GM21390 (cell line): ENCODE results near the gene VEGFA.
A peak's percentile ranks its signal among the peaks of the same experiment; 100 is the strongest.

Experiments used
- ATAC-seq: cut with Tn5 transposase; IDR thresholded peaks from one replicate; pipeline ENCODE4 v1.9.1; 2021; ENCODE audit not compliant: unreplicated experiment

The VEGFA gene

DNA sequence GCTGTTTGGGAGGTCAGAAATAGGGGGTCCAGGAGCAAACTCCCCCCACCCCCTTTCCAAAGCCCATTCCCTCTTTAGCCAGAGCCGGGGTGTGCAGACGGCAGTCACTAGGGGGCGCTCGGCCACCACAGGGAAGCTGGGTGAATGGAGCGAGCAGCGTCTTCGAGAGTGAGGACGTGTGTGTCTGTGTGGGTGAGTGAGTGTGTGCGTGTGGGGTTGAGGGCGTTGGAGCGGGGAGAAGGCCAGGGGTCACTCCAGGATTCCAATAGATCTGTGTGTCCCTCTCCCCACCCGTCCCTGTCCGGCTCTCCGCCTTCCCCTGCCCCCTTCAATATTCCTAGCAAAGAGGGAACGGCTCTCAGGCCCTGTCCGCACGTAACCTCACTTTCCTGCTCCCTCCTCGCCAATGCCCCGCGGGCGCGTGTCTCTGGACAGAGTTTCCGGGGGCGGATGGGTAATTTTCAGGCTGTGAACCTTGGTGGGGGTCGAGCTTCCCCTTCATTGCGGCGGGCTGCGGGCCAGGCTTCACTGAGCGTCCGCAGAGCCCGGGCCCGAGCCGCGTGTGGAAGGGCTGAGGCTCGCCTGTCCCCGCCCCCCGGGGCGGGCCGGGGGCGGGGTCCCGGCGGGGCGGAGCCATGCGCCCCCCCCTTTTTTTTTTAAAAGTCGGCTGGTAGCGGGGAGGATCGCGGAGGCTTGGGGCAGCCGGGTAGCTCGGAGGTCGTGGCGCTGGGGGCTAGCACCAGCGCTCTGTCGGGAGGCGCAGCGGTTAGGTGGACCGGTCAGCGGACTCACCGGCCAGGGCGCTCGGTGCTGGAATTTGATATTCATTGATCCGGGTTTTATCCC, at the start of gene VEGFA:
Gene VEGFA (plus strand): TSS at position 686 of the 846 bp plus-strand sequence.
- peak; percentile 57 for ATAC-seq

DNA sequence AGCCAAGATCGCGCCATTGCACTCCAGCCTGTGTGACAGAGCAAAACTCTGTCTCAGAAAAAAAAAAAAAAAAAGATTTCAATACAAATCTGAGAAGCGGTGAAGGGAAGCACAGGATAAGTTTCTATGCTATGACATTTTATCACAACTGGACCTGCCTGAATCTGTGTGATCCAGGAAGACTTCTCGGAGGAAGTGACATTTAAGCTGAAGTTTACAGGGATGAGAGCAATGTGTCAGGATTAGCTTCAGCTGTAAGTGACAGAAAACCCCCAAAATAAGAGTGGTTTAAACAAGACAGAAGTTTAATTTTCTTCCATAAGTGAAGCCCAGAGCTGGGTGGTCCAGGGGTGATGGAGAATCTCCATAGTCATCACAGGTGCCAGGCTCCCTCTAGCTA, 49.0 kb upstream of the VEGFA start:
- ATAC-seq = no peak

DNA sequence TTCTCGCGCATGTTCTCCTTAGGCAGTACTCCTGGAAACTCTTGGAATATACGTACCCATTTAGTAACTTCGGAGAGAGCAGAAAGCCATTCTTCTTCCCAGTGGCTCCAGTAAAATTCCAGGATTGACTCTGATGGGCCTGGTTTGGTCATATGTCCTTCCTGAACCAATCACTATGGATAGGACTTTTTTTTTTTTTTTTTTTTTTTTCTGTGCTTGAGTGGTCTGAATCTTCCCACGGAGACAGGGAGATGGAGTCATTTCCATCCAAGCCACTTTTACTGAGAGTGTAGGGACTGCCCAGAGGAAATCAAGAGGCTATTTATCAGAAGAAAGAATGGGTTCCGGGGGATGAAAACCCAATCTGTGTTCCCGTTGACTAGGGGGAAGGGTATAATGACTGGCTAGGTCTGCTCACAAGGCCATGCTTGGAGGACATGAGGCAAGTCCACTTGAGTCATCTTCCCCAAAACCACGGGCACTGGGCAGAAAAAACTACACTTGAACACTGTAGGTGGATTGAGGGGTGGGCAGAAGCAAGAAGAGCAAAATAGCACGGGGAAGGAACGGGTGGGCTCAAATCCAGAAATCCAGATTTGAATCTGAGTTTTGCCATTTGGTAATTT, 47.0 kb upstream of the VEGFA start:
- ATAC-seq = no peak

DNA sequence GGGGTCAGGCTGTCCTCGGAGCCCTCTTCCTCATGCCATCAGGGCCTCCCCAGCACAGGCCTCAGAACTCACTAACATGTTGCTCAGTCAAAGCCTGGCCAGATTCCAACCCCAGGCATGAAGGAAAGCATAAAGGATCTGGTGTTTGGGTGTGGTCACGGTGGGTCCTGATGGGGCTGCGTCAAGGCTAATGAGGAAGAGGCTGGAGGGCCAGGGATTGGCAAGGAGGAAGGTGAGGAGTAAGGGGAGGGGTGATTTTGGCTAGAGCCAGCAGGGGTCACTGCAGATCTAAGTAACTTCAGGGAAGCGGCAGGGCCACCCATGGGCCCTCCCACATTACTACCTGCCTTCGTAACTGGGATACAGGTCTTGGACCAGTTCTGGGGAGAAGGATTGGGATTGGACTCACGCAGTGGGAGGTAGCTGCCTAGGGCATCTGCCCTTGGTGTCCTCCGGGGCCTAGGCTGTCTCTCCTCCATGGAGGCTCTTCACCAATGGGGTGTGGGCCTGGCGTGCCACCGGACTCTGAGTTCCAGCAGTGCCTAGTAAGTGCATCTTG, 46.2 kb upstream of the VEGFA start:
- ATAC-seq = peak; percentile 57

DNA sequence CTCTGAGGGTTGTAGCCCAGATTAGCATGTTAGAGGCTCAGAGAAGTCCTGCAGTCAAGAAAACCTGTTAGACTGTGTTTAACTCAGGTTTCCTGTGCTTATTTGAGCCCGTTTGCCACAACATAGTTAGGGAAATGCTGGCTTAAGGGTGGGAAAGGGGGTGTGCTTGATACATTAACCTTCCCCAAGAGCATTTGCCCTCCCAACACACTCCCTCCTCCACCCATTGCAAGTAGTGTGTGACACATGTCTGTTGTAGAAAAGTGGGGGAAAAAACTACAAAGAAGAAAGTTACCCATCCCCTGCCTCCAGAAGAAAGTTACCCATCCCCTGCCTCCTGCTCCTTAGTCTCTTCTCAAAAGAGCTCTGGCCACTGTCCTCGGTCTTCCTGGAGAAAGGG, 45.7 kb upstream of the VEGFA start:
- no peak for ATAC-seq

DNA sequence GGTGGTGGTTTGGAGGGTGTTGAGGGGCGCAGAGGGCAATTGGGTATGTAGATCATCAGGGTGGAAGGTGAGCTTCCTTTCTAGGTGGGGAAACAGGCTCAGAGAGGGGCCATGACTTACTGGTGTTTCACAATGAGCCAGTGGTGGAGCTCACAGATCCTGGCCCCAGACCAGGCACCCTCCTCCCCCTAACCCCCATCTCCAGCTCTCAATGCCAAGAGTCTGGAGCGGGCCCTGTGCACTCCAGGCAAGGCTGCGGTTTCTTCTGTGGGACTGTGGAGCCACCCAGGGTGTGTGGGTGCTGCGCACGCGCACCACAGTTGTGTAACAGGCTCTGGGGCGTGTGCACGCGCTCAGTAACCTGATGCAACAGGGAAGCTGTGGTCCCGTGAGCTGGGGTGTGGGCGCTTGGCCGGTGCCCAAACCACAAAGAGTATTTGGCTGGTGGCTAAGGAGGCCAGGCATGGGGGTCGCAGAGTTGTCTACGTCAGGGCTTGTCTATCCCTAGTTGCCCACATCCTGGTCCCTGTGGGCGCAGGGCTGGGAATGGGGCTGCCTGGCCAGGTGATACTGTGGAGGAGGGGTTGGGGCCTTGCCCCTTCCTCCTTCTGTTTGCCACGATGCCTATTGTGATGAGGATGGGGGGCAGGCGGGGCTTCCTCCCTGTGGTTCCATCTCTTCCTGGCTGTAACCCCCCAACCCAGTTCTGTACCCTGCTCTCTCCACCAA, 44.9 kb upstream of the VEGFA start:
- peak; percentile 78 for ATAC-seq

DNA sequence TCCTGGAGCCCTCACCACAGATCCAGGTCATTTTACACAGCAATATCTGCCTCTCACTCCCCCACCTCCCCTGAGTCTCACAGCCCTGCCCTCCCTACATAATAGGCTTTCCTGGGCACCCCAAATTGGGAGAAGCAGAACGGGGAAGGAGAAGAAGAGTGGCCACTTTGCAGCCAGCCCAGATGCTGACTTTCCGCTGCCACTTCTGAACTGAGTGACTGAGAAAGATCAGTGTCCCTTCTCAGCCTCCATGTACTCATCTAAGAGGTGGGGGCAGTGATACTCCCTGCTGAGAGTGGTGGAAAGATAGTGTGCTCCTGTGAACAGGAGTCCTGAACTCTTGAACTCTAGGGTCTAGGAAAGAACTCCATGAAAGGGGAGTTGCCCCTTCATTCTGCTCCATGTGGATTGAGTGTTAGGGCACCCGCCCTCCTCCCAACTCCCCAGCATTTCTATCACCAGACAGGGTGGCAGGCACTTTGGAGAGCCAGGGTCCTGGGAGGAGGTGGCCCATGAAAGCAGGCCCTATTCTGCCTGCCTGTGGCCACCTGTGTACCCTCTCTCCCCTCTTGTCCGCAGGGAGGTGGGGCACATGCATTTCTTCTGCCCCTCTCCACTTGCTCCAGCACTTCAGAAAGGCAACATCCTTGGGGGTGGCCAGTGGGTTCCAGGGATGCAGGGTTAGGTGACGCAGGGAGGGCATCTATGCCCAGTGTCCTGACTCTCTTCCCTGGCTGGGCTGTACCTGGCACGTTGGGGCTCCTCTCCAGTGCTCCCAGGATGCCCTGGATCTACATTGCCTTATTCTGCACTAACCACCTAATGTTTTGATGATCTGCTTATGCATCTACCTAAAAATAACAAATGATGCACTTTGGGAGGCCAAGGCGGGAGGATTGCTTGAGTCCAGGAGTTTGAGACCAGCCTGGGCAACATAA, 44.1 kb upstream of the VEGFA start:
- ATAC-seq = no peak

DNA sequence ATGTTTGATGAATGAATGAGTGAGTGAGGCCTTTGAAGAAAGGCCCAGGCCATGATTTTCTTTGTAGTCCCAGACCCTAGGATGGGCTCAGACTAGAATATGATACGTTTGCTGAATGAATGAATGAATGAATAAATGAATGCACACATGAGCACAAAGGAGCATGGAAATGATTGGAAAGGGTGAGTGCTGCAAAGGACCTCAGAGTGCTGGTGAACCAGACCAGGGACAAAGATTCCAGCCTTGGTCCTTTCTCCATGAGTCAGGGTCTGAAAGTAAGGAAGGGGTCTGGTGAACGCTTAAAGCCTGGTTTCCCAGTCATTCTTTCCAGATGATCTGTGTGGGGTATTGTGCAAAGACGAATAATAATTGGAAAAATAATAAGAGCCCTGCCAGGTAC, 42.4 kb upstream of the VEGFA start:
- no peak for ATAC-seq

DNA sequence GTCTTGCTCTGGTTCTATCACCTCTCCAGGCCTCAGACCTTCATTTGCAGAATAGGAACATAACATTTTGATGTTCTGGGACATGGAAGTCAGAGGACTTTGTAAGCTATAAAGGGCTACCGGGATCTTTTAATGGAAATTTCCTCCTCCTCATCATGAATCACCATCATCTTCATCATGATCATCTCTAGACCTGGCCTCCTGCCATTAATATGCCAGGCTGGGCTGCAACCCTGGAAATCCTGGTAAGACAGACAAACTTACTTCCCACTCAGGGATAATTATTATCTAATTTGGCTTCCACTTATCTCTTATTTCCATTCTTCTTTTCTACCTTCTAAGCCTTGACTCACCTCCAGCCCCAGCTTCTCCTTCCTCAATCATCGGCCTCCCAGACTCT, 41.4 kb upstream of the VEGFA start:
- ATAC-seq = no peak

DNA sequence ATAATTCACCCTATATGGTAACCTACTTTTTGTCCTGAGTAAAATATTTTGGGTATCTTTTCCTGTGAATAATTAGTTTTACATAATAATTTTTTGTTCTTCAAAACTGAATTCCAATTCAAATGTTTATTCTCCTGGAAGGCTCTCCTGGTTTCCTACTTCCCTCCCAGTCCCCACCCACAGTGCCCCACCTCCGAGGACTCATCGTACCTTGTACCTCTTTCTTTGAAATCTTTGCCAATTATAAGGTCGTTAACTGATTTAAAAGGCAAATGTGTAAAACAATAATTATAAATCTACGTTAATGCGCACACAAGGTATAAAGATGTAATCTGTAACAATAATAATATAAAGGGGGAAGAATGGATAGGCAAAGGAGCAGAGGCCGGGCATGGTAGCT, 40.5 kb upstream of the VEGFA start:
- ATAC-seq = no peak

DNA sequence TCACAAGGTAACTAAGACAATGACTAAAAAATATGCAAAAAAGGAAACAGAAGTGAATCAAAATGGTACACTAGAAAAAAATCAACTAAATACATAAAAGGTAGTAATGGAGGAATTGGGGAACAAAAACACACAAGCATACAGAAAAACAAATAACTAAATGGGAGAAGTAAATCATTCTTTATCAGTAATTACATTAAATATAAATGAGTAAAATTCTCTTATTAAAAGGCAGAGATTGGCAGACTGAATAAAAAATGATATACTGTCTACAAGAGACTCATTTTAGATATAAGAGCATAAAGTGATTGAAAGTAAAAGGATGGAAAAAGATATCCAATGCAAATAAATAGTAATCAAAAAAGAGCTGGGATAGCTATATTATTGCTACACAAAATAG, 39.4 kb upstream of the VEGFA start:
- ATAC-seq = no peak

DNA sequence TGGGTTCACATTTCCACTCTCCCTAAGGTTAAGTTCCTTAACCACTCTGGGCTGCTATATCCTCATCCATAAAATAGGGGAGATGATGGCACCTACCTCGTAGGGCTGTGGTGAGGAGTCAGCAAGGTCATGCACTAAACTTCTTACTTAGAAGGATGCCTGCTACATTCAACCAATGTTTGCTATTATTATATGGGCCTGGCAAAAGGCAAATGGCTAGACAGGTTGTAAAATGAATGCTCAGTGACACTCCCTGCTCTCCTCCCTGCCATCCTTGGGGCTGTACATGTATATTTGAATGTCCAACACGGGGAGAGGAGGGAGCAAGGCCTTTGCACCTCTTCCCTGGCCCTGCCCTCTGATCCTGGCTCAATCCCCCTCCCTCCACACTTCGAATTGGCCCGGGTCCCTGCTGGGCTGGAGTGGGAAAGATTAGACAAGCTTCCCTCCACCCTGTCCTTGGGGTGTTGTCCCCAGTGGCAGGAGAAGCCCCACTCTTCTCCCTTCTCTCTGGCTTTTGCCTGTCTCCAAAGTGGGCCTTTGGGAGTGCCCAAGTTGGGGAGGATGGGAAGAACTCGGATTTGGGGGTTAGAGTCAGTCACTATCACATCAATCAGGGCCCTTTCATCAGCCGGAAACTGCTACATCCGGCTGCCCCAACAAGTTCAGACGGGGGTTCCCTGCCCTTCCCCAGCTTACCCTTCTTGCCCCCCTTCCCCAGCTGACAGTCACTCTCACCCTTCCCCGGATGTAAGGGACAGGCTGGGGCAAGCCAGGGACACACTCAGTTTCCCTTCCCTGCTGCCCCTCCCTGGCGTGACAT, 36.3 kb upstream of the VEGFA start:
- no peak for ATAC-seq

DNA sequence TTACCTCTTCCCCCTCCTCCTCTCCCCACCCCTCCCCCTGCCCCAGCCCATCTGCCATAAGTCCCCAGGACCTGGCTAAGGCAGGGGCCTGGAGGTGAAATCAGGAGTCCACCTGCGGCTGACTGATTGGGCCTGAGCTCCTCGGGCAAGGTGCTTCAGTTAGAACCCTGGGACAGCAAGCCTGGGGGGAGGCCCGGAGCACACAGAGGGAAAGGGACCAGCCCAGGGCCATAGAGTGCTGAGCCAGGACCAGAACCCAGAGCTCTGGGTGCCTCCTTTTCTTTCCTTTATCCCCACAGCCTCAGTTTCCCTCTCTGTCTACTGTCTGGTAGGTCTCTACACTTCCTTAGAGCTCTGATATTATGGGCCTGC, 35.7 kb upstream of the VEGFA start:
- ATAC-seq = no peak

DNA sequence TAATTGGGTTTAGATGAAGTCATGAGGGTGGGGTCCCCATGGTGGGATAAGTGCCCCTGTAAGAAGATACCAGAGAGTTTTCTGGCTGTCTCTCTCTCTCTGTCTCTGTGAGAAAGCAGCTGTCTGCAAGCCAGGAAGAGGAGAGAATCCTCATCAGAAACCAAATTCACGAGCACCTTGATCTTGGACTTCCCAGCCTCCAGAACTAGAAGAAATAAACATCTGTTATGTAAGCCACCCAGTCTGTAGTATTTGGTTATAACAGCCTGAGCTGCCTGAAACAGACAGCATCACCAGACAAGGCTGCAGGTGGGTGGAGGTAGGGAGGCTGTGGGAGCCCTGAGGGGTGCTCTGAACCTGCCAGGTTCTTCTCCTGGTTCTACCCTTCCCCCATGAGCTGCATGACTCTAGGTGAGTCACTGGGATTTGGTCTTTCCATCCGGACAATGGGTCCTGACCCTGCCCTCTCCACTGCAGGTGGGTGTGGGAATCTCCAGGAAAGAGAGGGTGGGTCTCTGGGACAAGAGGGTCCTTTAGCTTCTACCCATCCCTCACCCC, 34.3 kb upstream of the VEGFA start:
- ATAC-seq = no peak

DNA sequence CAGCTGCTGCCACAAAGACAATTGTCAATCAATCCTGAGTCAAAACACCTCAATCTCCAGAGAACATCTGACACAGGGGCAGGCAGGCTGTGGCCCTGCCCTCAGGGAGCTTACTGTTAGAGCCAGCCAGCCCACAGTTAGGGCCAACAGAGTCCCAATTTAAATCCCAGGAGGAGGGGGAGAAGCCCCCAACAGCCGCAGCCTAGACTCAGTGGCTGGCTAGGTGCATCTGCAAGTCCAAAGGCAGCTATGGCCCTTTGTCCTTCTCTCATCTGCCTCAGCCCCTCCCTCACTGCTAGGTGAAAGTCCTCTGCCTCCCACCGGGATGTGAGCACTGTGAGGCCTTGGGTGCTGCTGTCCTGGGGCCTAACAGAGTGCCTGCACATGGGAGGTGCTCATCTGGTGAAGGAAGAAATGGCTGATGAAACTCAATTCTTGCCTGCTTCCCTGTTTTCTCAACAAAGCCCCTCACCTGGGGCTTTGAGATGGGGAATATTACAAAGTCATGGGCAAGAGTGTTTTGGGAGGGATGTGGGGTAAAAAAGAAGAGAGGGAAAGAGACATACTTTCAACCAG, 33.7 kb upstream of the VEGFA start:
- ATAC-seq = no peak

DNA sequence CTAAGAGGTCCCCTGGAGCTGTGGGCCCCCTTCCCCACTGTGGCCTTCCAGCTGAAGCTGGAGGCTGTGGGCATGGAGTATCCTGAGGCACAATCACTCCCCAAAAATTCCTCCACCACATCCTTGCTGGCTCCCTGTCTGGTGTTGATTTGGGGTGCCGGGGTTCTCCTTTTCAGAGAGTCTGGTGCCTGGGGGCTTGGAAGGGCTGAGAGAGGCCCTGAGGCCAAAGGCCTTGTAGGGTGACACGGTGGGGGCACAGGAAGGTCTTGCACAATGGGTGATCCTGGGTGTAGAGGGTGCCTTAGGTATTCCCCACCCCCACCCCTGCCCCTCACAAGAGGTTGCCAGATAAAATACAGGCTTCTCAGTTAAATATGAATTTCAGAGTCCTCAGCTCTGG, 33.2 kb upstream of the VEGFA start:
- ATAC-seq = no peak

DNA sequence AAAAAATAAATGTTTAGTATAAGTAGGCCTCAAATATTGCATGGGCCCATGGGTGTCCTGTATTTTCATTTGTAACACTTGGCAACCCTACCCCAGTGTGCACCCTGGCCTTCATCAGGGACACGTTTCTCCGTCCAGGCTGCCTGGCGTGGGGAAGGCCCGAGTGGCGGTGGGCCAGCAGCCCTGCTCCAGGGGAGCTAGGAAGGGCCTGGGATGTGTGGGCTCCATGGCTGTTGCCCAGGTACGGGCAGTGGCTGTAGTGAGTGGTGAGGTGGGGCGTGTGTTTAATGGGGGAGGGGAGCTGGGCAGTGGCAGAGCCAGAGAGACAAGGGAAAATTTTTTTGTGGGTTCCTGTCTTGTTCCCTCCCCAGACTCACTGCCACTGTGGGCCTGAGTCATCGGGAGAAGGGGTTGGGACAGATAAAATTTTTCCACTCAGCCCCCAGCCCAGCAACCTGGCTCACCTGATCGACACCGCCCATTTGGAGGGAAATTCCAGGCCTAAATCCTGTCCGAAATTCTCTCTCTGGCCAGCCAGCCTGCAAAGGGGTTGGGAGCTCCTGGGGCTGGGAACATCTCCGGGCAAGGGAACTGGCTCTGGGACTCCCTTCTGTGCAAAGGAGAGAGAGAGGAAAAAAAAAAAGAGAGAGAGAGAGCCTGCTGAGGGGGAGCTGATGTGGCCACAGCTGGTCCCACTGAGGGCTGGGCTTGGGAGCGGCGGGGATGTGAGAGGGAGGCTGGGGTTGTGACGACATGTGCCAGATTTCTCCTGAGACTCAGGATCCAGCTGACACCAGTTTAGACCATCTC, 32.5 kb upstream of the VEGFA start:
- ATAC-seq = no peak

DNA sequence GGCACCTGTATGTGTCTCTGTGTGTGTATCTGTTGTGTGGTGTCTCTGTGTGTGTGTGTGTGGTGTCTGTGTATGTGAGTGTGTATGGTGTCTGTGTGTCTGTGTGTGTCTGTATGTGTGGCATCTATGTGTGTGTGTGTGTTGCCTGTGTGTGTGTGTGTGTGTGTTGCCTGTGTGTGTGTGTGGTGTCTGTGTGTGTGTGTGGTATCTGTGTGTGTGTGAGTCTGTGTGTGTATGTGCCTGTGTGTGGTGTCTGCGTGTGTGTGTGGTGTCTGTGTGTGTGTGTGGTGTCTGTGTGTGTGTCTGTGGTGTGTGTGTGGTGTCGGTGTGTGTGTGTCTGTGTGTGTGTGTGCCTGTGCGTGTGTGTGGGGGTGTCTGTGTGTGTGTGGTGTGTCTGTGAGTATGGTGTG, 31.7 kb upstream of the VEGFA start:
- no peak for ATAC-seq
